ENCODE measurements around the gene FMO4.
"Not testable (repeated sequence)": the region's sequence is repeated elsewhere in the genome, so short reads cannot be mapped to it uniquely, and the experiment has no call there.

The FMO4 gene

GRCh38 chr1:171379846-171380245, 65.9 kb downstream of the FMO4 start:
- TF ChIP-seq, protein P1, sequence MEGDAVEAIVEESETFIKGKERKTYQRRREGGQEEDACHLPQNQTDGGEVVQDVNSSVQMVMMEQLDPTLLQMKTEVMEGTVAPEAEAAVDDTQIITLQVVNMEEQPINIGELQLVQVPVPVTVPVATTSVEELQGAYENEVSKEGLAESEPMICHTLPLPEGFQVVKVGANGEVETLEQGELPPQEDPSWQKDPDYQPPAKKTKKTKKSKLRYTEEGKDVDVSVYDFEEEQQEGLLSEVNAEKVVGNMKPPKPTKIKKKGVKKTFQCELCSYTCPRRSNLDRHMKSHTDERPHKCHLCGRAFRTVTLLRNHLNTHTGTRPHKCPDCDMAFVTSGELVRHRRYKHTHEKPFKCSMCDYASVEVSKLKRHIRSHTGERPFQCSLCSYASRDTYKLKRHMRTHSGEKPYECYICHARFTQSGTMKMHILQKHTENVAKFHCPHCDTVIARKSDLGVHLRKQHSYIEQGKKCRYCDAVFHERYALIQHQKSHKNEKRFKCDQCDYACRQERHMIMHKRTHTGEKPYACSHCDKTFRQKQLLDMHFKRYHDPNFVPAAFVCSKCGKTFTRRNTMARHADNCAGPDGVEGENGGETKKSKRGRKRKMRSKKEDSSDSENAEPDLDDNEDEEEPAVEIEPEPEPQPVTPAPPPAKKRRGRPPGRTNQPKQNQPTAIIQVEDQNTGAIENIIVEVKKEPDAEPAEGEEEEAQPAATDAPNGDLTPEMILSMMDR (IDR thresholded peaks at IDR 0.05; ENCODE audit: unreplicated experiment in 3 of 3): no peak
- no peaks in the 10 kb centered on the region for H3K4me1 Mint-ChIP-seq
- no peaks in the 10 kb centered on the region for H3K36me3 Mint-ChIP-seq (ENCODE audit: low read depth)
- no peak overlapping the region for H3K4me3 Mint-ChIP-seq
- no peaks in the 10 kb centered on the region for H3K27me3 Mint-ChIP-seq (ENCODE audit: low read depth)
- peaks cover 18% of the 10 kb centered on the region for H3K9me3 Mint-ChIP-seq
- no peak overlapping the region for H3K27ac Mint-ChIP-seq

- TF ChIP-seq, protein P1 (IDR thresholded peaks at IDR 0.05; ENCODE audit: unreplicated experiment in 3 of 3): no peak
- Mint-ChIP-seq H3K36me3 (ENCODE audit: low read depth) (no peaks in the 10 kb centered on the region), H3K4me3 (no peak overlapping the region), H3K27me3 (ENCODE audit: low read depth) (no peaks in the 10 kb centered on the region), H3K4me1 (no peaks in the 10 kb centered on the region), H3K27ac (no peak overlapping the region), H3K9me3 (peaks cover 11% of the 10 kb centered on the region)
These were observed 67.9 kb downstream of the FMO4 start for GRCh38 chr1:171381866-171382210.

GRCh38 chr1:171384496-171384895, 70.5 kb downstream of the FMO4 start:
- Mint-ChIP-seq H3K27me3 (ENCODE audit: low read depth) (no peaks in the 10 kb centered on the region), H3K4me3 (no peak overlapping the region), H3K27ac (no peak overlapping the region), H3K36me3 (ENCODE audit: low read depth) (no peaks in the 10 kb centered on the region), H3K9me3 (peaks cover 11% of the 10 kb centered on the region), H3K4me1 (no peaks in the 10 kb centered on the region)
- TF ChIP-seq, protein P1 (IDR thresholded peaks at IDR 0.05; ENCODE audit: unreplicated experiment in 3 of 3): no peak

GRCh38 chr1:171389171-171389570, 75.2 kb downstream of the FMO4 start:
- Mint-ChIP-seq H3K4me1 (no peaks in the 10 kb centered on the region), H3K27ac (no peak overlapping the region), H3K4me3 (no peak overlapping the region), H3K36me3 (ENCODE audit: low read depth) (no peaks in the 10 kb centered on the region), H3K27me3 (ENCODE audit: low read depth) (no peaks in the 10 kb centered on the region), H3K9me3 (no peaks in the 10 kb centered on the region)
- TF ChIP-seq, protein P1 (IDR thresholded peaks at IDR 0.05; ENCODE audit: unreplicated experiment in 3 of 3): no peak

DNA sequence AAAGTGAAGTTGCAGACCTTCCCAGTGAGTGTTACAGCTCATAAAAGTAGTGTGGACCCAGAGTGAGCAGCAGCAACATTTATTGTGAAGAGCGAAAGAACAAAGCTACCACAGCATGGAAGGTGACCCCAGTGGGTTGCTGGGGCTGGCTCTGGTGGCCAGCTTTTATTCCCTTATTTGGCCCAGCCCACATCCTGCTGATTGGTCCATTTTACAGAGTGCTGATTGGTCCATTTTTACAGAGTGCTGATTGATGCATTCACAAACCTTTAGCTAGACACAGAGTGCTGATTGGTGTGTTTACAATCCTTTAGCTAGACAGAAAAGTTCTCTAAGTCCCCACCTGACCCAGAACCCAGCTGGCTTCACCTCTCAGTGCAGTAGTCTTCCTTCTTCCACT, 76.8 kb downstream of the FMO4 start:
- H3K27ac Mint-ChIP-seq; H3K4me3 Mint-ChIP-seq; H3K27me3 Mint-ChIP-seq (ENCODE audit: low read depth); H3K36me3 Mint-ChIP-seq (ENCODE audit: low read depth); H3K9me3 Mint-ChIP-seq; H3K4me1 Mint-ChIP-seq: not testable (repeated sequence)
